ENCODE data around the gene KCNAB3.

The KCNAB3 gene

DNA sequence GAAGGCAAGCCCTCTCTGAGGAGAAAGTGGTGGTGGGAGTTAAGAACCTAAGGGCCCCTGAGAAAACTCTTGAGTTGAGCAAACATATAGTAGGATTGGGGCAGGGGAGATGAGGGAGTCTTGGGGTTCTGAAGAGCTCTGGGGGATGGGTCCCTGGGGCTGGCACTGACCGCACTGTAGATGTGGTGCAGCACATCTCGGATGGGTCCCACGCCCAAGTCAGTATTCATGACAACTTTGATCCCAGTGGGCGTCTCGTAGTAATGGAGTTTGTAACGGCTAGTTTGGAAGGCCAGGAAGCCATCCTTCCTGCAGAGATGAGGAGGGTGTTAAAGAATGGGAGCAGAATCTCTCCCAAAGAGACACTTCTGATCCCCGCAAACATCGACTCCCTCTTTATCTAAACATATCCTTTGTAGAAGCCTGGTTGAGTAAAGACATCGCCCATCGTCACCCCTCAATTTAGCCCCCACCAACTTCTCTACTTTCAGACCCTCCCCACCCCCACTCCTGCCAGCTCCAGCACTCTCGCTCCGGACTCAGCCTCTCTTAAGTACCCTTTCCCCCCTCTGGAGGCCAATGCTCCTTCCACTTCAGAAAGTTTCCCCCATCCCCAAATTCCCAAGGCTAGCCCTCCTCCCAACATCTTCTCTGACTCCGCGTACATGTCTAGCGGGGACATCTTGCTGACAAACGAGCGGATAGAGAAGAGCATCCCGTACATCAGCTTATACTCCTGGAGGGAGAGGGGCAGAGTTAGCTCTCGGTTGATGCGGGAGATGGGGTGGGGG, 1.4 kb upstream of the KCNAB3 start:
- DNase-seq (ENCODE audit: low read depth) = no peak
- no peak for TF ChIP-seq CTCF (IDR thresholded peaks at IDR 0.05; ENCODE audit: low read length, missing control alignments)
- peak overlapping the region; percentile 99 for H3K4me3 ChIP-seq (replicated peaks; ENCODE audit: low read depth, low read length)

GRCh38 chr17:7927596-7927995, 2.1 kb downstream of the KCNAB3 start:
- DNase-seq (ENCODE audit: low read depth) = no peak
- no peak overlapping the region for H3K4me3 ChIP-seq (replicated peaks; ENCODE audit: low read depth, low read length)
- no peak for TF ChIP-seq CTCF (IDR thresholded peaks at IDR 0.05; ENCODE audit: low read length, missing control alignments)

DNA sequence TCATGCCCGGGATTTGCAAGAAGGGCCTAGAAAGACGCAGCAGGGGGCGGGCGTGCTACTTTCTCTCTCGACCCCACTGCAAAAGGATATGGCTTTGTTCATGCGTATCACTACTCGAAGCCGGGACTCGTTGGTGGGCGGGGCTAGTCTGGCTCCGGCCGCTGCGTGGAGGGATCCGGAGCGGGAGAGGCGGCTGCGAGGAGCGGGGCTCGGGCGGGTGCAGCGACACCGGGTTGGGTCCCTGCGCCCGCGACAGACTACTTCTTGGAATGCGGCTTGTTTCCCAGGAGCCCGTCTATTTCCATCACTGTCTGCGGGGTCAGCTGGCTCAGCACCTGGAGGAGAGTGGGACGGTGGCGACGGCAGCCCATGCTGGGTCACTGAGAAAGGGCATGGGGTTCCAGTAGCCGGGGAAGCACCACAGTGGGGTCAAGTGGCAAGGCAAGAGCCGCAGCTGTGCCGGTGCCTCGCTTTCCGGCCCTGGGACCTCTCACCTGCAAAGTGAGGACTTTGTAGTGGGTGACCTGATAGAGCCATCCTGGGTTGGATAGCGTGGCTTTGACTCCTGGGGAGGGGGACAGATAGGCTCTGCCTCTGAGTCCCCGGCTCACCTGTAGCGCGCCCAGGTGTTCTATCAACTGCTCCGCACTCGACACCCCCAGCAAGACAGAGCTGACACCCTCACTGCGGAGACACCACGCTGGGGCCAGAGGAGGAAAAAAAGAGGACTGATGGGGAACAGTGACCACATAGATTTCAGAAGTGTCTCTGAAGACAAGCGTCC, 6.6 kb downstream of the KCNAB3 start:
- no peak for TF ChIP-seq CTCF (IDR thresholded peaks at IDR 0.05; ENCODE audit: low read length, missing control alignments)
- H3K4me3 ChIP-seq (replicated peaks; ENCODE audit: low read depth, low read length) = peak overlapping the region; percentile 51
- DNase-seq (ENCODE audit: low read depth) = peak; percentile 84

GRCh38 chr17:7922269-7922844, 7.3 kb downstream of the KCNAB3 start:
- TF ChIP-seq CTCF (IDR thresholded peaks at IDR 0.05; ENCODE audit: low read length, missing control alignments) = no peak
- peak overlapping the region; percentile 51 for H3K4me3 ChIP-seq (replicated peaks; ENCODE audit: low read depth, low read length)
- DNase-seq (ENCODE audit: low read depth) = peak; percentile 24

- H3K4me3 ChIP-seq (replicated peaks; ENCODE audit: low read depth, low read length) = no peak overlapping the region
- no peak for TF ChIP-seq CTCF (IDR thresholded peaks at IDR 0.05; ENCODE audit: low read length, missing control alignments)
- peak; percentile 60 for DNase-seq (ENCODE audit: low read depth)
Measured at GRCh38 chr17:7916808-7917207, 12.8 kb downstream of the KCNAB3 start.

DNA sequence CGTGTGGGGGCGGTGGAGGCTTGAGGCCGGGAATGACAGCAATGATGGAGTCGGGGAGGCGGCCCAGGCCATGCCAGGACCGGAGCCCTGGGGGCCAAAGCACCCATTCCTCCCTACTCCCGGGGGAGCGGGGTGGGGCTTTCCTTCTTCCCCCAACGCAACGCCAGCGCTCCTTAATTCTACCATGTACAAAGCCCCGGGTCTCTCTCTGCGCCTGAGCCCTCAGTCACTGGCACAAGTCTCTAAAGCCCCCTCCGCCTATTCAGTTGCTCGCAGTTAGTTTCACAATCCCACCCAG, 13.3 kb downstream of the KCNAB3 start:
- no peak for DNase-seq (ENCODE audit: low read depth)
- no peak for TF ChIP-seq CTCF (IDR thresholded peaks at IDR 0.05; ENCODE audit: low read length, missing control alignments)
- H3K4me3 ChIP-seq (replicated peaks; ENCODE audit: low read depth, low read length) = peak overlapping the region; percentile 47
